LNCaP clone FGC (cell line): ENCODE measurements around the gene SERPINB6.
"Not testable (repeated sequence)": the region's sequence is repeated elsewhere in the genome, so short reads cannot be mapped to it uniquely, and the experiment has no call there.

Experiments
- DNase-seq: peaks from one replicate; pipeline ENCODE4 v3.0.0-alpha.2; 2011; ENCODE audit warnings: low read depth
- H3K4me3 ChIP-seq: 2 replicates; pipeline ENCODE4 v1.5.1; 2011; ENCODE audit warnings: mild to moderate bottlenecking, low read depth, low read length, control low read depth
- TF ChIP-seq, protein P1 (sequence below): IDR thresholded peaks from 2 replicates; pipeline ENCODE4 v1.5.1; 2012; ENCODE audit warnings: mild to moderate bottlenecking; ENCODE audit not compliant: control insufficient read depth, insufficient read depth; ENCODE audit errors: extremely low read depth

The SERPINB6 gene

DNA sequence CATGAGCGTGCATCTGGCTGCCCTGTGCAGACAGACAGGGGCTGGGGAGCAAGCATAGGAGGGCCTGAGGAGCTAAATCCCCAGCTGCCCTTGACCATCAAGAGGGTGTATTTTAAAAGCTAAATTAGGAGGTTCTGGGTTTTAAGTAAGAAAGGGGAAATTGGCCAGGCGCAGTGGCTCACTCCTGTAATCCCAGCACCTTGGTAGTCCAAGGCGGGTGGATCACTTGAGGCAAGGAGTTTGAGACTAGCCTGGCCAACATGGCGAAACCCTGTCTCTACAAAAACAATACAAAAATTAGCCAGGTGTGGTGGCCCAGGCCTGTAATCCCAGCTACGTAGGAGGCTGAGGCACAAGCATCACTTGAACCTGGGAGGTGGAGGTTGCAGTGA lies 27.8 kb downstream of the SERPINB6 start:
- no peak overlapping the region for H3K4me3 ChIP-seq
- TF ChIP-seq, protein P1, sequence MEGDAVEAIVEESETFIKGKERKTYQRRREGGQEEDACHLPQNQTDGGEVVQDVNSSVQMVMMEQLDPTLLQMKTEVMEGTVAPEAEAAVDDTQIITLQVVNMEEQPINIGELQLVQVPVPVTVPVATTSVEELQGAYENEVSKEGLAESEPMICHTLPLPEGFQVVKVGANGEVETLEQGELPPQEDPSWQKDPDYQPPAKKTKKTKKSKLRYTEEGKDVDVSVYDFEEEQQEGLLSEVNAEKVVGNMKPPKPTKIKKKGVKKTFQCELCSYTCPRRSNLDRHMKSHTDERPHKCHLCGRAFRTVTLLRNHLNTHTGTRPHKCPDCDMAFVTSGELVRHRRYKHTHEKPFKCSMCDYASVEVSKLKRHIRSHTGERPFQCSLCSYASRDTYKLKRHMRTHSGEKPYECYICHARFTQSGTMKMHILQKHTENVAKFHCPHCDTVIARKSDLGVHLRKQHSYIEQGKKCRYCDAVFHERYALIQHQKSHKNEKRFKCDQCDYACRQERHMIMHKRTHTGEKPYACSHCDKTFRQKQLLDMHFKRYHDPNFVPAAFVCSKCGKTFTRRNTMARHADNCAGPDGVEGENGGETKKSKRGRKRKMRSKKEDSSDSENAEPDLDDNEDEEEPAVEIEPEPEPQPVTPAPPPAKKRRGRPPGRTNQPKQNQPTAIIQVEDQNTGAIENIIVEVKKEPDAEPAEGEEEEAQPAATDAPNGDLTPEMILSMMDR = no peak
- no peak for DNase-seq

GRCh38 chr6:2942914-2943563 lies 28.3 kb downstream of the SERPINB6 start:
- DNase-seq = no peak
- H3K4me3 ChIP-seq = no peak overlapping the region
- TF ChIP-seq, protein P1 = no peak

DNA sequence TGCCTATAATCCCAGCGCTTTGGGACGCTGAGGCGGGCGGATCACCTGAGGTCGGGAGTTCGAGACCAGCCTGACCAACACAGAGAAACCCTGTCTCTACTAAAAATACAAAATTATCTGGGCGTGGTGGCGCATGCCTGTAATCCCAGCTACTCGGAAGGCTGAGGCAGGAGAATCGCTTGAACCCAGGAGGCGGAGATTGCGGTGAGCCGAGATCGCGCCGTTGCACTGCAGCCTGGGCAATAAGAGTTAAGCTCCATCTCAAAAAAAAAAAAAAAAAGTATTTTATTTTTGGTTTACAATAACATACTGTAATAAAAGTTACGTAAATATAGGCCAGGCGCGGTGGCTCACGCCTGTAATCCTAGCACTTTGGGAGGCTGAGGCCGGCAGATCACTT lies 29.3 kb downstream of the SERPINB6 start:
- not testable (repeated sequence) for H3K4me3 ChIP-seq, DNase-seq

DNA sequence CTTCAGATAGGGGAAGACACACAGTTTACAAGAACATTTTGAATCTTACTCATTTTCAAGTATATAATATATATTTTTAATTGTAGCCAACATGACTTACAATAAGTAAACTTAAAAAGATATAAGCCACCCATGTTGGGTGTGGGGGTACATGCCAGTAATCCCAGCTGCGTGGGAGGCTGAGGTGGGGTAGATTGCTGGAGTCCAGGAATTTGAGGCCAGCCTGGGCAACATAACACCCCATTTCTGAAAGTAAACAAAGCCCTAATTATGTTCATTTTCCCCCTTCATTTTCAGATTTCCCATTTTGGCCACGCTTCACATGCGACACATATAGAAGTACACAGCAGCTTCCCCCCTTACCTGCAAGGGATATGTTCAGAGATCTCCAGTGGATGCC lies 30.5 kb downstream of the SERPINB6 start:
- DNase-seq = no peak
- TF ChIP-seq, protein P1 = no peak
- H3K4me3 ChIP-seq = no peak overlapping the region

DNA sequence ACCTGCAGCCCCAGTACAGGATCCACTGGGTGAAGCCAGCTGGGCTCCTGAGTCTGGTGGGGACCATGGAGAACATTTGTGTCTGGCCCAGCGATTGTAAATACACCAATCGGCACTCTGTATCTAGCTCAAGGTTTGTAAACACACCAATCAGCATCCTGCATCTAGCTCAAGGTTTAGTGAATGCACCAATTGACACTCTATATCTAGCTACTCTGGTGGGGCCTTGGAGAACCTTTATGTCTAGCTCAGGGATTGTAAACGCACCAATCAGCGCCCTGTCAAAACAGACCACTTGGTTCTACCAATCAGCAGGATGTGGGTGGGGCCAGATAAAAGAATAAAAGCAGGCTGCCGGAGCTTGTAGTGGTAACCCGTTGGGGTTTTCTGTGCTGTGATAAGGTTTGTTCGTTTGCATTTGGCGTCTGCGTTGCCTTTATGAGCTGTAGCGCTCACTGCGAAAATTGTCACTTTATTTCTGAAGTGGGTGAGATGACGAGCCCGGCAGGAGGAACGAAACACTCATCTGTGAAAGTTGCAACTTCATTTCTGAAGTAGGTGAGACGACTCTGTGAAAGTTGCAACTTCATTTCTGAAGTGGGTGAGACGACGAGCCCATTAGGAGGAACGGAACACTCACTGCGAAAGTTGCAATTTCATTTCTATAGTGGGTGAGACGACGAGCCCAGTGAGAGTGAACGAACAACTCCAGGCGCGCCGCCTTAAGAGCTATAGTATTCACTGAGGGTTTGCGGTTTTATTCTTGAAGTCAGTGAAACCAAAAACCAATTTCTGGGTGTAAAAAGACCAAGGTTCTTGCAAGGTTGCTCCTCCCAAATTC lies 31.1 kb downstream of the SERPINB6 start:
- TF ChIP-seq, protein P1 = no peak
- DNase-seq = no peak
- no peak overlapping the region for H3K4me3 ChIP-seq

DNA sequence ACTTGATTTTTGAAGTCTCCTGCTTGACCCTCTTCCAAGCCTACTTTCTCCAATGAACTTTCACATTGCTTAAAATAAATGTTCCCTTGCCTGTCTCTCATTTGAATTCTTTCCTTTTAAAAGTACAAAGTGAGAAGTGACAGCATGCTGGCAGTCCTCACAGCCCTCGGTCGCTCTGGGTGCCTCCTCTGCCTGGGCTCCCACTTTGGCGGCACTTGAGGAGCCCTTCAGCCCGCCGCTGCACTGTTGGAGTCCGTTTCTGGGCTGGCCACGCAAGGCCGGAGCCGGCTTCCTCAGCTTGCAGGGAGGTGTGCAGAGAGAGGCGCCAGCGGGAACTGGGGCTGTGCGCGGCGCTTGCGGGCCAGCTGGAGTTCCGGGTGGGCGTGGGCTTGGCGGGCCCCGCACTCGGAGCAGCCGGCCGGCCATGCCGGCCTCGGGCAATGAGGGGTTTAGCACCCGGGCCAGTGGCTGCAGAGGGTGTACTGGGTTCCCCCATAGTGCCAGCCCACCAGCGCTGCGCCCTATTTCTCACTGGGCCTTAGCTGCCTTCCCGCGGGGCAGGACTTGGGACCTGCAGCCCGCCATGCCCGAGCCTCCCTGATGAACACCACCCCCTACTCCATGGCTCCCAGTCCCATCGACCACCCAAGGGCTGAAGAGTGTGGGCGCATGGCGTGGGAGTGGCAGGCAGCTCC lies 31.9 kb downstream of the SERPINB6 start:
- H3K4me3 ChIP-seq = no peak overlapping the region
- no peak for DNase-seq
- TF ChIP-seq, protein P1 = no peak

DNA sequence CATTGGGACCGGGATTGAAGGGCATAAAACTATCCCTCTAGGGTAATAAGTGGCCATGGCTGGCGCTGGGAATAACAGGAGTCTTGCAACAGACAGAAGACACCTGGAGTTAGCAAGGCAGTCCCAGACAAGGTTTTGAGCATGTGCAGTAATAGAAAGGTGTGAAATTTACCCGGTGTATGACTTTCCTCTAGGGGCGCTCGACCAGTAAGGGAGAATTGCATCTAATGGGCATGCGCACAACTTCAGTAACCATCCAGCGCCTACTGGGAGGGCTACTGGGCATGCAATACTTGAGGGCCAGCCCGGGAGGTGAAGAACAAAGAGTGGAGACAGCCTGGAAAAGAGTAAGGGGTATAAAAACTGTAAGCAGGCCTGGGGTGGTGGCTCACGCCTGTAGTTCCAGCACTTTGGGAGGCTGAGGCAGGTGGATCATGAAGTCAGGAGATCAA lies 32.7 kb downstream of the SERPINB6 start:
- TF ChIP-seq, protein P1 = peak; percentile 36; the same call in 1 of the 2 replicates
- no peak overlapping the region for H3K4me3 ChIP-seq
- DNase-seq = no peak
